ENCODE results near the gene ARHGAP18. TPM values are rescaled to one million over a fixed set of nuclear protein-coding genes. Genes with fewer than 3 reads are reported as not detected.

The ARHGAP18 gene
- total and polyA plus RNA-seq, 3 donors from 2014 or later, result 15.8 to 29.8 (median 23.8) TPM

DNA sequence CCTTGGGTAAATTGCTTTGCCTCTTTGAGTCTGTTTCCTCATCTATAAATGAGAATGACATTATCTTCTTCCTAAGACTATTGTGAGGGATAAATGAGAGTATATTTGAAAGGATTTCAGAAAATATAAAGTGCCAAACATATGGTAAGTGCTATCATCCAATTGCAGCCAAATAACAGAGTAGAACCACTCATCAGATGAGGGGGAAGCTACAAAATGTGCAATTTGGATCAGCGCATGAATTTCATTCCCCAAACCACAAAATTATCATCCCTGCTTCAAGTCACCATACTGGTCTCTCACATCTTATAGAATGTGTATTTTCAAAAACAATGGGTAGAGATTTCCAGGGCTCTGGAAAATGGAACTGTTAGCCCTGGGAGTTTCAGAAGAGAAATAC lies 158.5 kb downstream of the ARHGAP18 start:
- WGBS, 2 donors, result 95 to 100% methylated on average over 1 of the region's 1 CpG
- Histone ChIP-seq H3K36me3 (ENCODE audit: low read depth, missing control alignments) (no peaks in the 10 kb centered on the region), H3K9me3 (no peaks in the 10 kb centered on the region), H3K4me1 (no peaks in the 10 kb centered on the region), H3K4me3 (no peak overlapping the region), H3K27ac (no peak overlapping the region), H3K27me3 (no peaks in the 10 kb centered on the region)
- TF ChIP-seq, protein P1, sequence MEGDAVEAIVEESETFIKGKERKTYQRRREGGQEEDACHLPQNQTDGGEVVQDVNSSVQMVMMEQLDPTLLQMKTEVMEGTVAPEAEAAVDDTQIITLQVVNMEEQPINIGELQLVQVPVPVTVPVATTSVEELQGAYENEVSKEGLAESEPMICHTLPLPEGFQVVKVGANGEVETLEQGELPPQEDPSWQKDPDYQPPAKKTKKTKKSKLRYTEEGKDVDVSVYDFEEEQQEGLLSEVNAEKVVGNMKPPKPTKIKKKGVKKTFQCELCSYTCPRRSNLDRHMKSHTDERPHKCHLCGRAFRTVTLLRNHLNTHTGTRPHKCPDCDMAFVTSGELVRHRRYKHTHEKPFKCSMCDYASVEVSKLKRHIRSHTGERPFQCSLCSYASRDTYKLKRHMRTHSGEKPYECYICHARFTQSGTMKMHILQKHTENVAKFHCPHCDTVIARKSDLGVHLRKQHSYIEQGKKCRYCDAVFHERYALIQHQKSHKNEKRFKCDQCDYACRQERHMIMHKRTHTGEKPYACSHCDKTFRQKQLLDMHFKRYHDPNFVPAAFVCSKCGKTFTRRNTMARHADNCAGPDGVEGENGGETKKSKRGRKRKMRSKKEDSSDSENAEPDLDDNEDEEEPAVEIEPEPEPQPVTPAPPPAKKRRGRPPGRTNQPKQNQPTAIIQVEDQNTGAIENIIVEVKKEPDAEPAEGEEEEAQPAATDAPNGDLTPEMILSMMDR (IDR thresholded peaks at IDR 0.05), result no peak
- TF ChIP-seq POLR2A (IDR thresholded peaks at IDR 0.05), result no peak
- intact Hi-C loops (cut with DNase I; ENCODE audit: low total_unique reads), result no loop called here
- DNase-seq, result no peak

- no peak overlapping the region for H3K4me3 ChIP-seq
- WGBS, 2 donors, result 80 to 84% methylated on average over 4 of the region's 4 CpGs
- intact Hi-C loops (cut with DNase I; ENCODE audit: low total_unique reads), result no loop called here
- H3K27me3 ChIP-seq, result no peaks in the 10 kb centered on the region
- no peaks in the 10 kb centered on the region for H3K36me3 ChIP-seq (ENCODE audit: low read depth, missing control alignments)
- no peak overlapping the region for H3K27ac ChIP-seq
- no peaks in the 10 kb centered on the region for H3K4me1 ChIP-seq
- TF ChIP-seq POLR2A (IDR thresholded peaks at IDR 0.05), result no peak
- TF ChIP-seq, protein P1 (IDR thresholded peaks at IDR 0.05), result no peak
- DNase-seq, result no peak
- H3K9me3 ChIP-seq, result no peaks in the 10 kb centered on the region
Observed at GRCh38 chr6:129546702-129547101, 163.3 kb downstream of the ARHGAP18 start.

GRCh38 chr6:129544892-129545612 lies 164.9 kb downstream of the ARHGAP18 start:
- H3K9me3 ChIP-seq, result no peaks in the 10 kb centered on the region
- H3K36me3 ChIP-seq (ENCODE audit: low read depth, missing control alignments), result no peaks in the 10 kb centered on the region
- no peak for DNase-seq
- H3K27me3 ChIP-seq, result no peaks in the 10 kb centered on the region
- no peak overlapping the region for H3K27ac ChIP-seq
- intact Hi-C loops (cut with DNase I; ENCODE audit: low total_unique reads), result no loop called here
- H3K4me3 ChIP-seq, result no peak overlapping the region
- WGBS, 2 donors, result 95 to 97% methylated on average over 8 of the region's 8 CpGs
- TF ChIP-seq POLR2A (IDR thresholded peaks at IDR 0.05), result no peak
- TF ChIP-seq, protein P1 (IDR thresholded peaks at IDR 0.05), result no peak
- H3K4me1 ChIP-seq, result no peaks in the 10 kb centered on the region

DNA sequence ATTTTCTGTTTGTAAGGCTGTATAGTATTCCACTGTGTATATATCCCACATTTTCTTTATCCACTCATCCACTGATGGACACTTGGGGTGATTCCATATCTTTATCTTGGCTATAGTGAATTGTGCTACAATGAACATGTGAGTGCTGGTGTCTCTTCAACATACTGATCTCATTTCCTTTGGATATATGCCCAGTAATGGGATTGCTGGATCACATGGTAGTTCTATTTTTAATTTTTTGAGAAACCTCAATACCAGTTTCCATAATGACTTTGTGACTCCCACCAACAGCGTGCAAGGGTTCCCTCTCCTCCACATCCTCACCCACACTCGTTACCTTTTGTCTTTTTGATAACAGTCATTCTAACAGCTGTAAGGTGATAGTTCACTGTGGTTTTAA lies 166.0 kb downstream of the ARHGAP18 start:
- H3K4me1 ChIP-seq, result no peaks in the 10 kb centered on the region
- H3K9me3 ChIP-seq, result no peaks in the 10 kb centered on the region
- H3K36me3 ChIP-seq (ENCODE audit: low read depth, missing control alignments), result no peaks in the 10 kb centered on the region
- 72 to 76% methylated on average over 2 of the region's 2 CpGs for WGBS, 2 donors
- intact Hi-C loops (cut with DNase I; ENCODE audit: low total_unique reads), result no loop called here
- H3K4me3 ChIP-seq, result no peak overlapping the region
- TF ChIP-seq, protein P1 (IDR thresholded peaks at IDR 0.05), result no peak
- TF ChIP-seq POLR2A (IDR thresholded peaks at IDR 0.05), result no peak
- H3K27ac ChIP-seq, result no peak overlapping the region
- H3K27me3 ChIP-seq, result no peaks in the 10 kb centered on the region
- DNase-seq, result no peak

- no peaks in the 10 kb centered on the region for H3K27me3 ChIP-seq
- H3K9me3 ChIP-seq, result no peaks in the 10 kb centered on the region
- no peak for TF ChIP-seq POLR2A (IDR thresholded peaks at IDR 0.05)
- TF ChIP-seq, protein P1 (IDR thresholded peaks at IDR 0.05), result no peak
- no peak for DNase-seq
- WGBS, 2 donors, result 56 to 58% methylated on average over 2 of the region's 2 CpGs
- H3K27ac ChIP-seq, result no peak overlapping the region
- intact Hi-C loops (cut with DNase I; ENCODE audit: low total_unique reads), result no loop called here
- H3K4me3 ChIP-seq, result no peak overlapping the region
- no peaks in the 10 kb centered on the region for H3K4me1 ChIP-seq
- no peaks in the 10 kb centered on the region for H3K36me3 ChIP-seq (ENCODE audit: low read depth, missing control alignments)
Observed at GRCh38 chr6:129542705-129543104, 167.3 kb downstream of the ARHGAP18 start.

Data from testis (tissue), 3 donors.